Measurements from ENCODE around the gene PPDPF. TPM values are rescaled to one million over a fixed set of nuclear protein-coding genes. Genes with fewer than 3 reads are reported as not detected.

The PPDPF gene
- total RNA-seq, 2 donors from 2014 or later, result 602 to 609 TPM

DNA sequence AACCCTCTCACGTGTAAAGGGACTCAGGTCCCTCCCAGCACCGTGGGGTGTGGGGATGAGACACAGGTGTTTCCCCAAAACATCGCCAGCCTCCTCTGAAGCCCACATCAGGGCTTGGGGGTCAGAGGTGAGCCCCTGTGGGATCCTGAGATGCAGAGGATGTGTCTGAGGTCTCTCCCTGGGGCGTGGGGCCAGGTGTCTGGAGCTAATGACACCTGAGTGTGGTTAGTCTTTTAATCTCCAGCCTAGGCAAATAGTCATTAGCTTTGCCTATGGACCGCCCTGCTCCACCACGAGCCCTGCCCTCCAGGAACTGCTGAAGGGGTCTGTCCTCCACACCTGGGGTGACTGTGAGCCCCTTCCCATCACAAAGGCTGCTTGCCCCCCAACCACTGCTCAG is 25.2 kb downstream of the PPDPF start:
- Histone ChIP-seq H3K4me3 (no peak overlapping the region), H3K27ac (no peak overlapping the region), H3K36me3 (no peaks in the 10 kb centered on the region), H3K9me3 (no peaks in the 10 kb centered on the region), H3K27me3 (replicated peaks; ENCODE audit: insufficient read depth) (no peaks in the 10 kb centered on the region), H3K4me1 (replicated peaks) (no peaks in the 10 kb centered on the region)
- TF ChIP-seq CTCF (IDR thresholded peaks at IDR 0.05) (no peak), POLR2A (IDR thresholded peaks at IDR 0.05) (no peak), POLR2AphosphoS5 (IDR thresholded peaks at IDR 0.05) (no peak)
- 58% methylated on average over 6 of the region's 6 CpGs for WGBS
- no peak for DNase-seq (ENCODE audit: low spot score)
- intact Hi-C loops (cut with DNase I), result no loop called here

DNA sequence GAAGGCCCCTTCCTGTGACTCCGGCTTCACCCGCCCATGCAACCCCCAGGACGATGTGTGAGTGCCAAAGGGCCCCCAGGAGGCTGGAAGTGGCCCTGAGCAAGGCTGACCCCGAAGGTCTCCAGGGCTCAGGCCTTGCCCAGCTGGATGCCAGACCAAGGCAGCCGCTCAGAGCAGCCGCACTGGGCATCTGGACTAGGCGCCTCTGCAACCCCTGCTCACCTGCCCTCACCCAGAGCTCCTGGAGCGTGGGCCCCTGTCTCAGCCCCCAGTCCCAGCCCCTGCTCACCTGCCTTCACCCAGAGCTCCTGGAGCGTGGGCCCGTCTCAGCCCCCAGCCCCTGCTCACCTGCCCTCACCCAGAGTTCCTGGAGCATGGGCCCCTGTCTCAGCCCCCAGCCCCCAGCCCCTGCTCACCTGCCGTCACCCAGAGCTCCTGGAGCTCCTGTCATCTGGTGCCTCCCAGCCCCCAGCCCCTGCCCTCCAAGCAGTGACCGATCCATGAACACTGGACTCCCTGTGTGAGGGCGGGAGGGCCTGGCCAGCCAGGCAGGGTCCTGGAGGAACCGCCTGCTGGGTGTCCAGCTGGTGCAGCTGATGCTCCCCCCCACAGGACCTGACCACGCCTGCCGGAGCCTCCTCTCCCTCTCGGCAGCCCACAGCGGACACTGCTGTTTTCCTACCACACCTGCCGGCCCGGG is 25.8 kb downstream of the PPDPF start:
- H3K36me3 ChIP-seq, result no peaks in the 10 kb centered on the region
- no peaks in the 10 kb centered on the region for H3K27me3 ChIP-seq (replicated peaks; ENCODE audit: insufficient read depth)
- no peaks in the 10 kb centered on the region for H3K4me1 ChIP-seq (replicated peaks)
- H3K27ac ChIP-seq, result no peak overlapping the region
- DNase-seq (ENCODE audit: low spot score), result no peak
- intact Hi-C loops (cut with DNase I), result no loop called here
- H3K4me3 ChIP-seq, result no peak overlapping the region
- WGBS, result 64% methylated on average over 9 of the region's 20 CpGs
- TF ChIP-seq CTCF (IDR thresholded peaks at IDR 0.05) (no peak), POLR2A (IDR thresholded peaks at IDR 0.05) (no peak), POLR2AphosphoS5 (IDR thresholded peaks at IDR 0.05) (no peak)
- H3K9me3 ChIP-seq, result no peaks in the 10 kb centered on the region

GRCh38 chr20:63546956-63547724 is 26.6 kb downstream of the PPDPF start:
- Histone ChIP-seq H3K4me1 (replicated peaks) (no peaks in the 10 kb centered on the region), H3K9me3 (no peaks in the 10 kb centered on the region), H3K27ac (no peak overlapping the region), H3K4me3 (no peak overlapping the region), H3K27me3 (replicated peaks; ENCODE audit: insufficient read depth) (no peaks in the 10 kb centered on the region), H3K36me3 (no peaks in the 10 kb centered on the region)
- 50% methylated on average over 41 of the region's 58 CpGs for WGBS
- DNase-seq (ENCODE audit: low spot score), result no peak
- intact Hi-C loops (cut with DNase I), result no loop called here
- TF ChIP-seq CTCF (IDR thresholded peaks at IDR 0.05) (no peak), POLR2AphosphoS5 (IDR thresholded peaks at IDR 0.05) (no peak), POLR2A (IDR thresholded peaks at IDR 0.05) (no peak)

- TF ChIP-seq POLR2AphosphoS5 (IDR thresholded peaks at IDR 0.05), result no peak
- no peak for TF ChIP-seq POLR2A (IDR thresholded peaks at IDR 0.05)
- TF ChIP-seq CTCF (IDR thresholded peaks at IDR 0.05), result no peak
- Histone ChIP-seq H3K4me3 (no peak within 1 kb of the TSS), H3K36me3 (no peaks in the 10 kb centered on the region), H3K27ac (no peak within 1 kb of the TSS), H3K27me3 (replicated peaks; ENCODE audit: insufficient read depth) (no peaks in the 10 kb centered on the region), H3K4me1 (replicated peaks) (no peaks in the 10 kb centered on the region), H3K9me3 (no peaks in the 10 kb centered on the region)
- DNase-seq (ENCODE audit: low spot score), result no peak
- intact Hi-C loops (cut with DNase I), result no loop called here
- WGBS, result 47% methylated on average over 35 of the region's 35 CpGs
Observed at GRCh38 chr20:63547725-63548480, 27.3 kb downstream of the PPDPF start, which contains the start of gene SRMS. TSS of gene SRMS (minus strand) at chr20:63547749. CDS start at chr20:63547463, 286 bp downstream.

Measured in prostate gland (tissue), 2 donors.